IMR-90 (cell line): Measurements from ENCODE around the gene MTA3. TPM values are rescaled to one million over a fixed set of nuclear protein-coding genes. Genes with fewer than 3 reads are reported as not detected.

Experiments
- ATAC-seq: fragments of 200-7000 bp; cut with Tn5 transposase; 2 replicates; pipeline ENCODE4 v1.9.1; 2020; ENCODE audit warnings: low read depth, mild to moderate bottlenecking, moderate library complexity
- BruUV-seq: library from RNA; stranded (reverse); fragments of 400-500 nt; replicated peaks from 2 replicates; lab custom pipeline; 2021; lab: Mats Ljungman, UMichigan
- CTCF ChIA-PET: fragments of 300-600 bp; formaldehyde crosslinking; extraction: SDS; loops from one replicate; lab custom pipeline; 2021; ENCODE audit warnings: antibody characterized with exemption; lab: Yijun Ruan, JAX
- POLR2A ChIA-PET: fragments of 300-600 bp; sonication (Branson Sonifier 250); formaldehyde crosslinking; loops from one replicate; lab custom pipeline; 2022; ENCODE audit warnings: antibody characterized with exemption; ENCODE audit not compliant: unreplicated experiment; lab: Charles Lee
- DNase-seq: peaks from one replicate; pipeline ENCODE4 v3.0.0; 2013
- H2AFZ ChIP-seq: replicated peaks from 2 replicates; pipeline ENCODE3; 2013; ENCODE audit warnings: low read length, mild to moderate bottlenecking; ENCODE audit not compliant: poor library complexity
- H2AK5ac ChIP-seq: 2 replicates; pipeline ENCODE4 v1.6.1; 2013; ENCODE audit warnings: low read depth, low read length, inconsistent platforms
- H2AK9ac ChIP-seq: replicated peaks from 2 replicates; pipeline ENCODE3; 2013; ENCODE audit warnings: mild to moderate bottlenecking, low read depth, low read length, moderate library complexity; ENCODE audit not compliant: poor library complexity
- H2BK120ac ChIP-seq: 2 replicates; pipeline ENCODE4 v1.6.1; 2013; ENCODE audit warnings: low read depth, low read length, inconsistent platforms
- H2BK15ac ChIP-seq: 3 replicates; pipeline ENCODE4 v1.6.1; 2013; ENCODE audit warnings: low read depth, low read length, inconsistent platforms
- H2BK20ac ChIP-seq: 2 replicates; pipeline ENCODE4 v1.6.1; 2013; ENCODE audit warnings: low read depth, mild to moderate bottlenecking, inconsistent platforms, low read length, moderate library complexity
- H2BK5ac ChIP-seq: 2 replicates; pipeline ENCODE4 v1.6.1; 2013; ENCODE audit warnings: mild to moderate bottlenecking, low read depth, low read length, inconsistent platforms; ENCODE audit not compliant: poor library complexity, severe bottlenecking
- H3K14ac ChIP-seq: replicated peaks from 2 replicates; pipeline ENCODE4 v1.6.1; 2013; ENCODE audit warnings: low read depth, low read length, inconsistent platforms
- H3K18ac ChIP-seq: 2 replicates; pipeline ENCODE4 v1.6.1; 2013; ENCODE audit warnings: low read depth, low read length, control low read depth
- H3K23ac ChIP-seq: 2 replicates; pipeline ENCODE4 v1.6.1; 2013; ENCODE audit warnings: low read depth, low read length, inconsistent platforms
- H3K27ac ChIP-seq: 2 replicates; pipeline ENCODE4 v1.5.1; 2013; ENCODE audit warnings: mild to moderate bottlenecking, control low read depth, low read length; ENCODE audit not compliant: insufficient read depth
- H3K27me3 ChIP-seq: 2 replicates; pipeline ENCODE4 v1.6.1; 2013; ENCODE audit warnings: low read length; ENCODE audit not compliant: control insufficient read depth, insufficient read depth
- H3K36me3 ChIP-seq: 2 replicates; pipeline ENCODE4 v1.6.1; 2013; ENCODE audit warnings: low read length, mixed read lengths; ENCODE audit not compliant: control insufficient read depth, insufficient read depth
- H3K4ac ChIP-seq: 2 replicates; pipeline ENCODE4 v1.6.1; 2013; ENCODE audit warnings: low read depth, low read length, inconsistent platforms
- H3K4me1 ChIP-seq: 2 replicates; pipeline ENCODE4 v1.6.1; 2013; ENCODE audit warnings: low read length, mixed read lengths; ENCODE audit not compliant: control insufficient read depth, insufficient read depth
- H3K4me2 ChIP-seq: 2 replicates; pipeline ENCODE4 v1.6.1; 2013; ENCODE audit warnings: low read depth, mild to moderate bottlenecking, control low read depth, low read length, moderate library complexity
- H3K4me3 ChIP-seq: 2 replicates; pipeline ENCODE4 v1.5.1; 2013; ENCODE audit warnings: low read depth, mild to moderate bottlenecking, control low read depth, low read length, moderate library complexity; ENCODE audit not compliant: insufficient read depth
- H3K56ac ChIP-seq: 2 replicates; pipeline ENCODE4 v1.6.1; 2013; ENCODE audit warnings: low read length, inconsistent platforms; ENCODE audit not compliant: insufficient read depth; ENCODE audit errors: extremely low read depth
- H3K79me1 ChIP-seq, 2 experiments: 2 replicates each; pipeline ENCODE4 v1.6.1; 2013; ENCODE audit warnings: low read length in 2 of 2, inconsistent platforms in 1 of 2, low read depth in 1 of 2
- H3K9ac ChIP-seq: 2 replicates; pipeline ENCODE4 v1.6.1; 2013; ENCODE audit warnings: low read depth, low read length, control low read depth
- H3K9me1 ChIP-seq: 2 replicates; pipeline ENCODE4 v1.6.1; 2013; ENCODE audit warnings: low read length, inconsistent platforms; ENCODE audit not compliant: insufficient read depth
- H3K9me3 ChIP-seq: 2 replicates; pipeline ENCODE4 v1.6.1; 2013; ENCODE audit warnings: low read length; ENCODE audit not compliant: control insufficient read depth, insufficient read depth
- H4K20me1 ChIP-seq: 2 replicates; pipeline ENCODE4 v1.6.1; 2013; ENCODE audit warnings: low read length, inconsistent platforms; ENCODE audit not compliant: insufficient read depth
- H4K5ac ChIP-seq: 2 replicates; pipeline ENCODE4 v1.6.1; 2013; ENCODE audit warnings: mild to moderate bottlenecking, low read depth, low read length, control low read depth
- H4K8ac ChIP-seq, 2 experiments: 2 replicates each; pipeline ENCODE4 v1.6.1; 2013; ENCODE audit warnings: low read depth in 2 of 2, low read length in 2 of 2, control low read depth in 1 of 2, inconsistent platforms in 1 of 2
- H4K91ac ChIP-seq: 2 replicates; pipeline ENCODE4 v1.6.1; 2013; ENCODE audit warnings: low read depth, low read length, inconsistent platforms; ENCODE audit not compliant: insufficient read depth
- FOS ChIP-seq: fragments of 150-350 bp; IDR thresholded peaks from 2 replicates; pipeline ENCODE4 v1.6.1; 2016; ENCODE audit warnings: low read depth, low read length
- MAZ ChIP-seq: IDR thresholded peaks from 2 replicates; pipeline ENCODE4 v1.6.1; 2012; ENCODE audit warnings: low read depth, mild to moderate bottlenecking, low read length, improper control_type of control experiment, moderate library complexity, borderline replicate concordance
- NFE2L2 ChIP-seq: fragments of 150-350 bp; IDR thresholded peaks from 2 replicates; pipeline ENCODE4 v1.6.1; 2016; ENCODE audit warnings: low read depth, mild to moderate bottlenecking, low read length
- POLR2A ChIP-seq: IDR thresholded peaks from 2 replicates; pipeline ENCODE4 v1.6.1; 2012; ENCODE audit warnings: mild to moderate bottlenecking, low read depth, low read length
- RAD21 ChIP-seq: IDR thresholded peaks from 2 replicates; pipeline ENCODE4 v1.6.1; 2012; ENCODE audit warnings: low read length, improper control_type of control experiment
- RFX5 ChIP-seq: IDR thresholded peaks from 2 replicates; pipeline ENCODE4 v1.8.0; 2012; ENCODE audit warnings: low read depth, mild to moderate bottlenecking, low read length, moderate library complexity
- WGBS, 2 experiments: methylation state at CpG; one replicate each; pipeline versions ENCODE4 v1.1.5 to v1.1.7; 2013; ENCODE audit warnings: missing lambda C conversion rate in 2 of 2; ENCODE audit not compliant: insufficient read length in 1 of 2; ENCODE audit errors: extremely low coverage in 2 of 2; 5-methylcytosine and 5-hydroxymethylcytosine counted together
- dilution Hi-C: fragments of 300-500 bp; cut with HindIII; formaldehyde crosslinking; loops from one replicate; pipeline ENCODE4 v1.14.3; 2018; ENCODE audit warnings: low sequenced_read_pairs; ENCODE audit not compliant: unreplicated experiment
- in situ Hi-C: fragments of 300-500 bp; cut with MboI; formaldehyde crosslinking; loops from 3 replicates; pipeline ENCODE4 v1.14.3; 2019; ENCODE audit warnings: low sequenced_read_pairs, inconsistent platforms, mixed read lengths
- intact Hi-C: fragments of 100-400 bp; cut with micrococcal nuclease; formaldehyde crosslinking; loops from 2 replicates; pipeline ENCODE4 v1.10.0; 2022
- polyA plus RNA-seq, 3 experiments: library from polyadenylated mRNA; depleted of rRNA; stranded (reverse); fragments of >200 nt; gene quantifications; 2 replicates each; pipeline ENCODE4 v1.2.3, GENCODE V29; 2012; ENCODE audit warnings: low replicate concordance in 1 of 3
- total RNA-seq: library from RNA; depleted of rRNA; stranded (reverse); fragments of >200 nt; gene quantifications from 2 replicates; pipeline ENCODE4 v1.2.3, GENCODE V29; 2012

MTA3 gene
- total and polyA plus RNA-seq, 2 of the 4 experiments (the other 2 are of a cell fraction), result 31.9 to 34.3 TPM

- Histone ChIP-seq H4K5ac (no peak overlapping the region), H2BK20ac (no peak overlapping the region), H4K91ac (no peak overlapping the region), H4K8ac (no peak overlapping the region), H2AK5ac (no peak overlapping the region), H2BK15ac (no peak overlapping the region), H3K4me2 (no peak overlapping the region), H2BK5ac (no peak overlapping the region), H3K36me3 (no peaks in the 10 kb centered on the region; the same call in 1 of the 2 replicates), H3K23ac (no peak overlapping the region), H3K79me1 (no peaks in the 10 kb centered on the region), H3K56ac (no peak overlapping the region), H3K9ac (no peak overlapping the region), H2AFZ (no peak overlapping the region), H3K4ac (no peak overlapping the region), H3K14ac (no peak overlapping the region), H3K9me1 (no peaks in the 10 kb centered on the region), H2AK9ac (no peak overlapping the region), H2BK120ac (no peak overlapping the region), H4K20me1 (no peaks in the 10 kb centered on the region), H3K4me1 (no peaks in the 10 kb centered on the region), H3K4me3 (no peak overlapping the region), H3K27ac (no peak overlapping the region), H3K27me3 (no peaks in the 10 kb centered on the region), H3K9me3 (no peaks in the 10 kb centered on the region), H3K18ac (no peak overlapping the region)
- DNase-seq (no peak), ATAC-seq (peak; percentile 62)
- BruUV-seq, result no TSS peak
- WGBS, 2 experiments, result 60% methylated on average over 1 of the region's 2 CpGs; no CpG with 5 or more reads in 1 of the 2 experiments
- CTCF ChIA-PET, result interaction anchor here (1.2 kb wide), 1 partner anchor 14 kb away, joined by 3 read pairs; no protein-coding TSS in a partner anchor
- POLR2A ChIA-PET, result no interaction called here
- in situ Hi-C loops (no loop called here), dilution Hi-C loops (no loop called here), intact Hi-C loops (no loop called here)
- TF ChIP-seq POLR2A (no peak), RFX5 (no peak), FOS (no peak), RAD21 (no peak), MAZ (no peak), NFE2L2 (no peak)
These were observed 174.6 kb downstream of the MTA3 start for GRCh38 chr2:42742740-42743658.
